Measurements from ENCODE around the gene RPH3AL. TPM values are rescaled to one million over a fixed set of nuclear protein-coding genes. Genes with fewer than 3 reads are reported as not detected.

RPH3AL gene
- total RNA-seq, result 13.6 to 16.9 TPM (median 15.4 TPM) in 3 replicates

GRCh38 chr17:352421-353212, at the start of gene RPH3AL:
TSS of gene RPH3AL (minus strand) at chr17:352807. CDS start at chr17:327543, 25,264 bp downstream.
- TF ChIP-seq CTCF (IDR thresholded peaks at IDR 0.05; ENCODE audit: unreplicated experiment), result no peak
- H3K27me3 Mint-ChIP-seq (ENCODE audit: low read depth), result no peaks in the 10 kb centered on the region
- H3K4me1 Mint-ChIP-seq, result peaks cover 56% of the 10 kb centered on the region
- H3K27ac Mint-ChIP-seq, result peak within 1 kb of the TSS; percentile 94
- H3K9me3 Mint-ChIP-seq, result no peaks in the 10 kb centered on the region
- peak within 1 kb of the TSS; percentile 47 for H3K4me3 Mint-ChIP-seq
- H3K36me3 Mint-ChIP-seq, result peaks cover 4% of the 10 kb centered on the region
- no peak for DNase-seq (ENCODE audit: low spot score in 2 of 2, unreplicated experiment in 2 of 2)

- DNase-seq (ENCODE audit: low spot score in 2 of 2, unreplicated experiment in 2 of 2), result no peak
- no peaks in the 10 kb centered on the region for H3K9me3 Mint-ChIP-seq
- H3K36me3 Mint-ChIP-seq, result no peaks in the 10 kb centered on the region
- H3K4me1 Mint-ChIP-seq, result no peaks in the 10 kb centered on the region
- TF ChIP-seq CTCF (IDR thresholded peaks at IDR 0.05; ENCODE audit: unreplicated experiment), result no peak
- peaks cover 23% of the 10 kb centered on the region for H3K27me3 Mint-ChIP-seq (ENCODE audit: low read depth)
- H3K4me3 Mint-ChIP-seq, result no peak overlapping the region
- no peak overlapping the region for H3K27ac Mint-ChIP-seq
These were observed 47.6 kb upstream of the RPH3AL start for GRCh38 chr17:400257-400656.

GRCh38 chr17:396788-397187, 44.2 kb upstream of the RPH3AL start:
- H3K27me3 Mint-ChIP-seq (ENCODE audit: low read depth), result peaks cover 16% of the 10 kb centered on the region
- TF ChIP-seq CTCF (IDR thresholded peaks at IDR 0.05; ENCODE audit: unreplicated experiment), result no peak
- no peaks in the 10 kb centered on the region for H3K36me3 Mint-ChIP-seq

GRCh38 chr17:395974-396373, 43.4 kb upstream of the RPH3AL start:
- H3K9me3 Mint-ChIP-seq, result no peaks in the 10 kb centered on the region
- TF ChIP-seq CTCF (IDR thresholded peaks at IDR 0.05; ENCODE audit: unreplicated experiment), result no peak
- no peak overlapping the region for H3K4me3 Mint-ChIP-seq
- no peak overlapping the region for H3K27ac Mint-ChIP-seq
- peaks cover 10% of the 10 kb centered on the region for H3K4me1 Mint-ChIP-seq
- H3K36me3 Mint-ChIP-seq, result no peaks in the 10 kb centered on the region
- no peak for DNase-seq (ENCODE audit: low spot score in 2 of 2, unreplicated experiment in 2 of 2)
- peaks cover 12% of the 10 kb centered on the region for H3K27me3 Mint-ChIP-seq (ENCODE audit: low read depth)

More at GRCh38 chr17:396788-397187, 44.2 kb upstream of the RPH3AL start:
- Mint-ChIP-seq H3K4me3 (no peak overlapping the region), H3K9me3 (no peaks in the 10 kb centered on the region), H3K4me1 (peaks cover 10% of the 10 kb centered on the region), H3K27ac (no peak overlapping the region)
- DNase-seq (ENCODE audit: low spot score in 2 of 2, unreplicated experiment in 2 of 2), result no peak

- Mint-ChIP-seq H3K27ac (no peak overlapping the region), H3K4me1 (peaks cover 10% of the 10 kb centered on the region), H3K36me3 (no peaks in the 10 kb centered on the region), H3K9me3 (no peaks in the 10 kb centered on the region), H3K4me3 (no peak overlapping the region), H3K27me3 (ENCODE audit: low read depth) (peaks cover 7% of the 10 kb centered on the region)
- TF ChIP-seq CTCF (IDR thresholded peaks at IDR 0.05; ENCODE audit: unreplicated experiment), result no peak
- no peak for DNase-seq (ENCODE audit: low spot score in 2 of 2, unreplicated experiment in 2 of 2)
These were observed 42.6 kb upstream of the RPH3AL start for GRCh38 chr17:395179-395578.

Data from mesothelial cell of epicardium (in vitro differentiated cells).